K562 (cell line): ENCODE data around the gene DUOXA2. TPM values are rescaled to one million over a fixed set of nuclear protein-coding genes. Genes with fewer than 3 reads are reported as not detected.
"Not testable (repeated sequence)": the region's sequence is repeated elsewhere in the genome, so short reads cannot be mapped to it uniquely, and the experiment has no call there.

Experiments
- ATAC-seq: fragments of 200-7000 bp; cut with Tn5 transposase; 3 replicates; pipeline ENCODE4 v1.9.1; 2020; ENCODE audit warnings: moderate library complexity
- BruUV-seq: library from RNA; stranded (reverse); fragments of 400-500 nt; replicated peaks from 2 replicates; lab custom pipeline; 2021; lab: Mats Ljungman, UMichigan
- CTCF ChIA-PET: fragments of 300-600 bp; formaldehyde crosslinking; extraction: SDS; loops from one replicate; lab custom pipeline; 2021; ENCODE audit warnings: low intra/inter-chr PET ratio; lab: Yijun Ruan, JAX
- POLR2A ChIA-PET: fragments of 300-600, 350-650 bp; sonication (Branson Sonifier 250); formaldehyde crosslinking; extraction: SDS; loops from one replicate; lab custom pipeline; 2021; ENCODE audit warnings: antibody characterized with exemption, inconsistent platforms; lab: Yijun Ruan, JAX
- DNase-seq, 4 experiments: peaks; one replicate each; pipeline versions ENCODE4 v3.0.0 to v3.0.0-alpha.2; 2011 to 2018; ENCODE audit warnings: low spot score in 3 of 4, mixed read lengths in 3 of 4; ENCODE audit errors: extremely low read depth in 1 of 4
- FAIRE-seq: peaks from 2 replicates; lab custom pipeline; 2011; peaks lifted over from hg19 to GRCh38; lab: Jason Lieb, UNC
- H2AFZ ChIP-seq: 2 replicates; pipeline ENCODE4 v1.6.0; 2011; ENCODE audit warnings: low read depth, low read length, control low read depth, inconsistent platforms
- H3K27ac ChIP-seq: fragments of 200-600 bp; 3 replicates; pipeline ENCODE4 v1.8.0; 2011; ENCODE audit warnings: low read depth, mild to moderate bottlenecking, control low read depth, inconsistent platforms, low read length, moderate library complexity, mixed read lengths; ENCODE audit errors: extremely low read depth
- H3K27me3 ChIP-seq, 2 experiments: fragments of 300-600 bp in 1 of 2; 2 replicates in 1 of 2; 3 replicates in 1 of 2; pipeline versions ENCODE4 v1.6.0 to v1.8.0; 2011; ENCODE audit warnings: inconsistent platforms in 2 of 2, low read length in 2 of 2, mild to moderate bottlenecking in 1 of 2, mixed read lengths in 1 of 2, moderate library complexity in 1 of 2; ENCODE audit not compliant: control insufficient read depth in 2 of 2, insufficient read depth in 2 of 2
- H3K36me3 ChIP-seq: fragments of 300-600 bp; 3 replicates; pipeline ENCODE4 v1.8.0; 2011; ENCODE audit warnings: mild to moderate bottlenecking, low read length, inconsistent platforms; ENCODE audit not compliant: control insufficient read depth, insufficient read depth
- H3K4me1 ChIP-seq, 2 experiments: fragments of 200-600 bp in 1 of 2; replicated peaks in 1 of 2; 2 replicates in 1 of 2; 3 replicates in 1 of 2; pipeline versions ENCODE4 v1.5.1 to v1.8.0; 2011; ENCODE audit warnings: inconsistent platforms in 2 of 2, low read length in 2 of 2, mild to moderate bottlenecking in 1 of 2, mixed read lengths in 1 of 2, moderate library complexity in 1 of 2; ENCODE audit not compliant: control insufficient read depth in 2 of 2, insufficient read depth in 2 of 2
- H3K4me2 ChIP-seq: 2 replicates; pipeline ENCODE4 v1.6.1; 2011; ENCODE audit warnings: low read length, control low read depth, inconsistent platforms, mixed read lengths; ENCODE audit not compliant: insufficient read depth
- H3K4me3 ChIP-seq: fragments of 200-600 bp; sonication (generic), shearing (Covaris generic); 2 replicates; pipeline ENCODE4 v1.5.1; 2016; ENCODE audit warnings: control low read depth, inconsistent platforms
- H3K79me2 ChIP-seq: fragments of 200-600 bp; 3 replicates; pipeline ENCODE4 v1.8.0; 2011; ENCODE audit warnings: low read length, inconsistent platforms; ENCODE audit not compliant: control insufficient read depth, insufficient read depth
- H3K9ac ChIP-seq, 2 experiments: 2 replicates each; pipeline versions ENCODE4 v1.6.0 to v1.6.1; 2011; ENCODE audit warnings: low read depth in 2 of 2, low read length in 2 of 2, control low read depth in 1 of 2, inconsistent platforms in 1 of 2, mild to moderate bottlenecking in 1 of 2, mixed read lengths in 1 of 2; ENCODE audit not compliant: insufficient read depth in 1 of 2
- H3K9me1 ChIP-seq: one replicate; pipeline ENCODE4 v1.6.0; 2011; ENCODE audit warnings: inconsistent platforms, mild to moderate bottlenecking, low read length, moderate library complexity; ENCODE audit not compliant: control insufficient read depth, insufficient read depth
- H3K9me3 ChIP-seq: replicated peaks from 2 replicates; pipeline ENCODE4 v1.5.1; 2011; ENCODE audit warnings: low read depth, low read length, inconsistent platforms; ENCODE audit not compliant: control insufficient read depth, insufficient read depth
- H4K20me1 ChIP-seq: replicated peaks from 2 replicates; pipeline ENCODE4 v1.6.1; 2011; ENCODE audit warnings: low read length, inconsistent platforms, mixed read lengths; ENCODE audit not compliant: control insufficient read depth, insufficient read depth
- MTF1 ChIP-seq: fragments of 250-450 bp; sonication (Bioruptor Pico); IDR thresholded peaks from 2 replicates; pipeline ENCODE4 v1.9.0; 2021; ENCODE audit warnings: moderate library complexity, mild to moderate bottlenecking, inconsistent platforms, borderline replicate concordance
- NCOA4 ChIP-seq: fragments of 450-650 bp; IDR thresholded peaks from 2 replicates; pipeline ENCODE4 v1.6.1; 2018; ENCODE audit warnings: mild to moderate bottlenecking; ENCODE audit not compliant: partially characterized antibody
- PHF20 ChIP-seq: fragments of 450-650 bp; IDR thresholded peaks from 2 replicates; pipeline ENCODE4 v1.6.1; 2018; ENCODE audit not compliant: partially characterized antibody
- ZNF696 ChIP-seq: fragments of 250-450 bp; sonication (Bioruptor Pico); conservative IDR thresholded peaks from 2 replicates; pipeline ENCODE4 v1.4.0; 2020; ENCODE audit warnings: mild to moderate bottlenecking, moderate library complexity
- WGBS: fragments of 100-300 bp; shearing (Covaris generic); methylation state at CpG from one replicate; pipeline ENCODE4 v1.1.6; 2016; ENCODE audit warnings: low coverage, mixed read lengths; ENCODE audit not compliant: insufficient coverage; ENCODE audit errors: missing lambda C conversion rate; 5-methylcytosine and 5-hydroxymethylcytosine counted together
- in situ Hi-C: fragments of 300-500 bp; cut with MboI; formaldehyde crosslinking; loops from 4 replicates; pipeline ENCODE4 v1.15.0; 2018; ENCODE audit warnings: inconsistent platforms, mixed read lengths
- intact Hi-C: fragments of 100-400 bp; cut with micrococcal nuclease; formaldehyde crosslinking; loops from 2 replicates; pipeline ENCODE4 v1.14.2; 2022
- polyA plus RNA-seq, 8 experiments: library from polyadenylated mRNA; depleted of rRNA in 4 of 8; stranded (reverse) in 5 of 8; unstranded in 3 of 8; fragments of >200 nt; fragmentation: Nextera tagmentation in 2 of 8; fragmentation: Illumina TruSeq in 1 of 8; extraction: Ambion mirVana in 2 of 8; extraction: Trizol in 1 of 8; gene quantifications; 2 replicates each; pipeline versions ENCODE4 v1.2.1 to v1.2.3, GENCODE V29; 2011 to 2014; ENCODE audit warnings: inconsistent platforms in 1 of 8, missing spikeins in 1 of 8
- total RNA-seq, 7 experiments: library from RNA; depleted of rRNA in 6 of 7; stranded (reverse); fragments of >200 nt in 6 of 7; fragmentation: Illumina TruSeq in 2 of 7; extraction: Trizol in 2 of 7; gene quantifications; 2 replicates each; pipeline versions ENCODE4 v1.2.1 to v1.2.3, GENCODE V29; 2011 to 2021; ENCODE audit warnings: low replicate concordance in 1 of 7
- TF ChIP-seq, protein P1 (sequence below): fragments of 250-450 bp; sonication (Bioruptor Pico); IDR thresholded peaks from 2 replicates; pipeline ENCODE4 v1.5.1; 2021; ENCODE audit warnings: mild to moderate bottlenecking
- TF ChIP-seq, protein P2 (sequence below): fragments of 450-650 bp; IDR thresholded peaks from 2 replicates; pipeline ENCODE4 v1.6.1; 2017; ENCODE audit warnings: mild to moderate bottlenecking, moderate library complexity

DUOXA2 gene
- total and polyA plus RNA-seq, 9 of the 15 experiments (the other 6 are each of a cell fraction or from before 2014, with no cell fraction given) = not detected

DNA sequence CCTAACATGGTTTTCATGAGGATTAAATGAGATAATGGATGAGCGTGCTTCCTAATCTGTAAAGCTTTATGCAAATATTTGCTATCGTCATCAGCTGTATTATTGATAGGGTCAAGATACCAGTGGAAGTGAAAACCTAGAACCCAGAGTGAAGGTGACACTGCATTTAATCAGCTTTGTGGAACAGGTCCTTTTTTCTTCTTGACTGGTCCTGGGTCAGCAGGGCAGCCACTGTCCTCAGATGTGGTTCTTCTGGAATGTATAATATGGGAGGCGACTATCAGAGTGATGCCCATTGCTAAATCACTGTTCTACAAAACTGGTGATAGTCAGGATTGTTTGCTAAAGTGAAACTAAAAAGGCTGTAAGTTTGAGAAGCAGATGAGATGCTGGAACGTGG is 49.7 kb upstream of the DUOXA2 start:
- ChIA-PET CTCF (no interaction called here), POLR2A (no interaction called here)
- H2AFZ ChIP-seq = no peak overlapping the region
- intact Hi-C loops = no loop called here
- H3K36me3 ChIP-seq = peaks cover 10% of the 10 kb centered on the region; the same call in 1 of the 3 replicates
- in situ Hi-C loops = loop anchor here (5.0 kb wide), 1 partner anchor 227 kb away; no protein-coding TSS in a partner anchor
- H3K4me2 ChIP-seq = no peak overlapping the region
- no peaks in the 10 kb centered on the region for H3K9me3 ChIP-seq
- no peak for TF ChIP-seq PHF20
- no peak for TF ChIP-seq ZNF696 (CRISPR knock-in tag)
- TF ChIP-seq, protein P1, sequence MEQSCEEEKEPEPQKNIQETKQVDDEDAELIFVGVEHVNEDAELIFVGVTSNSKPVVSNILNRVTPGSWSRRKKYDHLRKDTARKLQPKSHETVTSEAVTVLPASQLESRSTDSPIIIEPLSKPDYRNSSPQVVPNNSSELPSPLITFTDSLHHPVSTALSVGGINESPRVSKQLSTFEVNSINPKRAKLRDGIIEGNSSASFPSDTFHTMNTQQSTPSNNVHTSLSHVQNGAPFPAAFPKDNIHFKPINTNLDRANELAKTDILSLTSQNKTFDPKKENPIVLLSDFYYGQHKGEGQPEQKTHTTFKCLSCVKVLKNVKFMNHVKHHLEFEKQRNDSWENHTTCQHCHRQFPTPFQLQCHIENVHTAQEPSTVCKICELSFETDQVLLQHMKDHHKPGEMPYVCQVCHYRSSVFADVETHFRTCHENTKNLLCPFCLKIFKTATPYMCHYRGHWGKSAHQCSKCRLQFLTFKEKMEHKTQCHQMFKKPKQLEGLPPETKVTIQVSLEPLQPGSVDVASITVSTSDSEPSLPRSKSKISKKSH = no peak
- TF ChIP-seq MTF1 (CRISPR knock-in tag) = no peak
- TF ChIP-seq NCOA4 = no peak
- TF ChIP-seq, protein P2, sequence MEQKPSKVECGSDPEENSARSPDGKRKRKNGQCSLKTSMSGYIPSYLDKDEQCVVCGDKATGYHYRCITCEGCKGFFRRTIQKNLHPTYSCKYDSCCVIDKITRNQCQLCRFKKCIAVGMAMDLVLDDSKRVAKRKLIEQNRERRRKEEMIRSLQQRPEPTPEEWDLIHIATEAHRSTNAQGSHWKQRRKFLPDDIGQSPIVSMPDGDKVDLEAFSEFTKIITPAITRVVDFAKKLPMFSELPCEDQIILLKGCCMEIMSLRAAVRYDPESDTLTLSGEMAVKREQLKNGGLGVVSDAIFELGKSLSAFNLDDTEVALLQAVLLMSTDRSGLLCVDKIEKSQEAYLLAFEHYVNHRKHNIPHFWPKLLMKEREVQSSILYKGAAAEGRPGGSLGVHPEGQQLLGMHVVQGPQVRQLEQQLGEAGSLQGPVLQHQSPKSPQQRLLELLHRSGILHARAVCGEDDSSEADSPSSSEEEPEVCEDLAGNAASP = no peak
- no peak for FAIRE-seq
- H3K9me1 ChIP-seq = no peaks in the 10 kb centered on the region
- no peaks in the 10 kb centered on the region for H3K27me3 ChIP-seq
- no peak overlapping the region for H3K27ac ChIP-seq
- H3K79me2 ChIP-seq = no peaks in the 10 kb centered on the region
- H4K20me1 ChIP-seq = no peaks in the 10 kb centered on the region
- WGBS = 74% methylated on average over 4 of the region's 4 CpGs
- no peak overlapping the region for H3K9ac ChIP-seq
- H3K4me3 ChIP-seq = no peak overlapping the region
- no peak for ATAC-seq
- no TSS peak for BruUV-seq
- no peak for DNase-seq
- peaks cover 0 to 1% of the 10 kb centered on the region in 2 experiments; a peak in 3 of 5 replicates for H3K4me1 ChIP-seq

DNA sequence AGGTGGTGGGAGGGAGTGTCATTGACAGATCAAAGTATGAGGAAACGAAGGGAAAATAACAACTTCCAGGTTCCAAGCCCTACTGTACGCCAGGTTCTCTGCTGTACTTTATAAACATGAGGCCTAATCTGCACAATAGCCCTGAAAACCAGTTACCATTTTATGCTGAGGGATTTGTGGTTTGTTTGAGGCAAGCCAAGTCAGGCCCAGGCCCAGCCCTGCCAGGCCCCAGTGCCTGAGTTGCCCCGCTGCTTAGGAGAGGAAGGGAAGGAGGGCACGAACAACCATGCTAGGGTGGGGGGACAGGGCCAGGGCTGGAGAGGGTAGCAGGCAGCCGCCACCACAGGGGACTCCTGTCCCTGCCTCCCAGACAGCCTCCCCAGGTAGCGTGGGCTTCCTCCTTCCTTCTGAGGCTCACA is 44.2 kb upstream of the DUOXA2 start:
- H3K27ac ChIP-seq, H3K9me3 ChIP-seq, in situ Hi-C loops, H3K9me1 ChIP-seq, POLR2A ChIA-PET, H3K4me3 ChIP-seq, H3K4me1 ChIP-seq, intact Hi-C loops, H3K79me2 ChIP-seq, H3K27me3 ChIP-seq, H4K20me1 ChIP-seq, DNase-seq, H3K9ac ChIP-seq, ATAC-seq, CTCF ChIA-PET, H3K4me2 ChIP-seq, H2AFZ ChIP-seq, FAIRE-seq, BruUV-seq: not testable (repeated sequence)
- H3K36me3 ChIP-seq = peaks cover 14% of the 10 kb centered on the region; the same call in 1 of the 3 replicates
- 85% methylated on average over 2 of the region's 6 CpGs for WGBS

DNA sequence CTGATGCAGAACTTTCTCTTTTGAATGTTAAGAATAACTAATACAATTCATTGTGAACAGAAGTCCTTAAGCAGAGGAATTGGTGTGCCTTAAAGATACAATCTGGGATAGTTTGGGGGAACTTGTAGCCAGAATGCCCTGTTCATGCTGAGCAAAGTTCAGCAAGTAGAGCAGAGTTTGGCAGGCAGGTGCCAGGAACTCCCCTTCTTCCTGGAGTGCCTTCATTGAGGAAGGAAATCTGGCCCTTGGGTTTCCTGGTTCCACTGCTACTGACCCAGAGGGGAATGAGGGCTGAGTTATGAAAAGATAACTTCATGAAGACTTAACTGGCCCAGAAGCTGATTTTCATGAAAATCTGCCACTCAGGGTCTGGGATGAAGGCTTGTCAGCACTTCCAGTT is 40.5 kb upstream of the DUOXA2 start:
- CTCF ChIA-PET, H3K27me3 ChIP-seq, FAIRE-seq, H4K20me1 ChIP-seq, H3K4me2 ChIP-seq, H3K4me3 ChIP-seq, BruUV-seq, H3K79me2 ChIP-seq, H2AFZ ChIP-seq, H3K9me3 ChIP-seq, H3K9ac ChIP-seq, ATAC-seq, in situ Hi-C loops, DNase-seq, H3K27ac ChIP-seq, H3K9me1 ChIP-seq, POLR2A ChIA-PET, intact Hi-C loops: not testable (repeated sequence)
- peaks cover 6 to 14% of the 10 kb centered on the region in 2 experiments for H3K4me1 ChIP-seq
- peaks cover 11% of the 10 kb centered on the region; the same call in 1 of the 3 replicates for H3K36me3 ChIP-seq
